ENCODE measurements around the gene CXCL12.

CXCL12 gene

DNA sequence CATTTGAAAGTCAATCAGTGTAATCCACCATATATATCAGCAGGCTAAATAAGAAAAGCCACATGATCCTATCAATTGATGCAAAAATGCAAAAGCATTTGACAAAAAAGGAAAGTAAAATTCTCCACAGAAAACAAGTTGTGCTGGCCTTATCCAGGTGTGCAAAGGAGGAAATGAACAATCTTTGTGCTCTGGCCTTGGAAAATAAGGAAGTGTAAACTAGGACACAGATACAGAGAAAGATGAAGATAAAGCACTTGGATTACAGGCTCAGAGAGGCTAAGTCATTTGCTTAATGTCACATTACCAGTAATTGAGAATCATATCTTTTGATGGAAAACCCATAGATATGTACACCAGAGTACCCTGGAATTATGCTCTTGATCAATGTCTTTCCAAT lies 54.5 kb downstream of the CXCL12 start:
- DNase-seq = no peak

DNA sequence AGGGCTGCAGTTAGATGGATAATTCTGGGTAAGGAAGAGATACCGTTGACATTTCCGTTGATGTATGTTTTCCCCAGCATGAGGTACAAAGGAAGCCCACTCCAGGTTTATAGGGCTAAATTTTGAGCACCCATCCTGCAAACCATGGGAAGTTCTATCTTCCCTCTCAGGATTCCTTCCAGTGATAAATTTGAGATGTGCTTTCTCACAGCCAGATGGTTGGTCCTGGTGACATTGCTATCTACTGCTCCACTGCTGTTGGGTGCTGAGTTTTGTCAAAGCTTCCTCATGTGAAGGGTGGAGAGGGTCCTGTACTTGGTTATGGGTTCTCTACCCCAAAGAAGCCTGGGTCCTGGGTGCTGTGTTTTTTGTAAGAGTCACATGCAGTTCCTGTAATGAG lies 57.4 kb downstream of the CXCL12 start:
- no peak for DNase-seq

Measured in suppressor macrophage treated with lipopolysaccharide for 4 hours (primary cell).